Natural killer cell (primary cell): ENCODE data around the gene NFIA. TPM values are rescaled to one million over a fixed set of nuclear protein-coding genes. Genes with fewer than 3 reads are reported as not detected.

Experiments used
- ATAC-seq, 3 donors: fragments of 150-1000 bp in 2 of 3; fragments of 200-7000 bp in 1 of 3; cut with Tn5 transposase; 1 replicate in 1 of 3; 2 replicates in 2 of 3; pipeline ENCODE4 v1.10.0; 2021; ENCODE audit warnings: mild to moderate bottlenecking in 2 of 3, moderate library complexity in 2 of 3
- DNase-seq, 2 donors: peaks; one replicate each; pipeline versions ENCODE4 v3.0.0 to v3.0.0-alpha.2; 2013 to 2021; ENCODE audit warnings: mixed read lengths in 1 of 2
- H3K27ac ChIP-seq: one replicate; pipeline ENCODE4 v1.5.1; 2013; ENCODE audit warnings: mild to moderate bottlenecking, low read length
- H3K27me3 ChIP-seq: one replicate; pipeline ENCODE4 v1.6.1; 2013; ENCODE audit warnings: low read length; ENCODE audit not compliant: control insufficient read depth, insufficient read depth
- H3K36me3 ChIP-seq: one replicate; pipeline ENCODE4 v1.6.1; 2013; ENCODE audit warnings: low read length; ENCODE audit not compliant: control insufficient read depth, insufficient read depth
- H3K4me1 ChIP-seq: one replicate; pipeline ENCODE4 v1.6.1; 2013; ENCODE audit warnings: low read length; ENCODE audit not compliant: control insufficient read depth, insufficient read depth
- H3K4me3 ChIP-seq: one replicate; pipeline ENCODE4 v1.5.1; 2013; ENCODE audit warnings: low read length
- H3K9me3 ChIP-seq: one replicate; pipeline ENCODE4 v1.6.1; 2013; ENCODE audit warnings: low read length; ENCODE audit not compliant: control insufficient read depth, insufficient read depth
- H3K27ac Mint-ChIP-seq, 2 donors: one replicate each; pipeline ENCODE4 v1.8.0; 2022; ENCODE audit warnings: mild to moderate bottlenecking in 2 of 2, mixed read lengths in 2 of 2, moderate library complexity in 1 of 2
- H3K27me3 Mint-ChIP-seq, 2 donors: one replicate each; pipeline ENCODE4 v1.8.0; 2022; ENCODE audit warnings: low read depth in 2 of 2, mixed read lengths in 2 of 2
- H3K36me3 Mint-ChIP-seq: one replicate; pipeline ENCODE4 v1.8.0; 2022; ENCODE audit warnings: mixed read lengths
- H3K4me1 Mint-ChIP-seq, 2 donors: one replicate each; pipeline ENCODE4 v1.8.0; 2022; ENCODE audit warnings: mixed read lengths in 2 of 2
- H3K4me3 Mint-ChIP-seq: one replicate; pipeline ENCODE4 v1.8.0; 2022; ENCODE audit warnings: mild to moderate bottlenecking, moderate library complexity, mixed read lengths
- H3K9me3 Mint-ChIP-seq, 2 donors: one replicate each; pipeline ENCODE4 v1.8.0; 2022; ENCODE audit warnings: mixed read lengths in 2 of 2
- CTCF ChIP-seq: fragments of 200-600 bp; IDR thresholded peaks from one replicate; pipeline ENCODE4 v1.8.0; 2022; ENCODE audit warnings: antibody characterized with exemption
- WGBS: methylation state at CpG from one replicate; pipeline ENCODE4 v1.1.7; 2013; ENCODE audit warnings: missing lambda C conversion rate; ENCODE audit not compliant: insufficient coverage; 5-methylcytosine and 5-hydroxymethylcytosine counted together
- intact Hi-C: fragments of 100-400 bp; cut with micrococcal nuclease; formaldehyde crosslinking; loops from one replicate; pipeline ENCODE4 v1.14.2; 2022
- total RNA-seq, 4 donors: library from RNA; stranded (reverse); fragments of 120-200 nt in 1 of 4; gene quantifications; one replicate each; pipeline versions ENCODE4 v1.2.3 to v1.2.4, GENCODE V29; 2013 to 2022

Gene NFIA
- total RNA-seq, 3 donors from 2014 or later (not counting 1 experiment from before 2014, with no cell fraction given), result 3.5 to 6.5 (median 3.6) TPM

GRCh38 chr1:61399199-61399598 is 316.8 kb downstream of the NFIA start:
- Mint-ChIP-seq H3K27ac (no peak overlapping the region), H3K4me3 (no peak overlapping the region), H3K9me3 (no peaks in the 10 kb centered on the region), H3K4me1 (no peaks in the 10 kb centered on the region), H3K27me3 (peaks cover 2 to 17% of the 10 kb centered on the region in 2 donors), H3K36me3 (no peaks in the 10 kb centered on the region)
- intact Hi-C loops, result no loop called here
- H3K36me3 ChIP-seq, result no peaks in the 10 kb centered on the region
- H3K27me3 ChIP-seq, result no peaks in the 10 kb centered on the region
- TF ChIP-seq CTCF, result no peak
- DNase-seq, result no peak
- WGBS, result 96% methylated on average over 3 of the region's 3 CpGs
- no peaks in the 10 kb centered on the region for H3K4me1 ChIP-seq
- no peak overlapping the region for H3K4me3 ChIP-seq
- no peak for ATAC-seq
- no peaks in the 10 kb centered on the region for H3K9me3 ChIP-seq
- H3K27ac ChIP-seq, result no peak overlapping the region

- Histone ChIP-seq H3K27ac (no peak overlapping the region), H3K9me3 (no peaks in the 10 kb centered on the region), H3K36me3 (no peaks in the 10 kb centered on the region), H3K4me3 (no peak overlapping the region), H3K27me3 (no peaks in the 10 kb centered on the region), H3K4me1 (no peaks in the 10 kb centered on the region)
- no peaks in the 10 kb centered on the region for H3K36me3 Mint-ChIP-seq
- no peak overlapping the region for H3K4me3 Mint-ChIP-seq
- H3K9me3 Mint-ChIP-seq, result no peaks in the 10 kb centered on the region
- intact Hi-C loops, result no loop called here
- DNase-seq, result no peak
- no peaks in the 10 kb centered on the region for H3K4me1 Mint-ChIP-seq
- no peak for ATAC-seq
- peaks cover 4 to 20% of the 10 kb centered on the region in 2 donors for H3K27me3 Mint-ChIP-seq
- WGBS, result 90% methylated on average over 4 of the region's 5 CpGs
- TF ChIP-seq CTCF, result no peak
- no peak overlapping the region for H3K27ac Mint-ChIP-seq
Observed at GRCh38 chr1:61400131-61400770, 317.9 kb downstream of the NFIA start.

GRCh38 chr1:61400997-61401396 is 318.6 kb downstream of the NFIA start:
- no peaks in the 10 kb centered on the region for H3K4me1 Mint-ChIP-seq
- intact Hi-C loops, result no loop called here
- ATAC-seq (no peak), DNase-seq (no peak)
- Histone ChIP-seq H3K4me3 (no peak overlapping the region), H3K27ac (no peak overlapping the region), H3K27me3 (no peaks in the 10 kb centered on the region), H3K36me3 (no peaks in the 10 kb centered on the region), H3K4me1 (no peaks in the 10 kb centered on the region), H3K9me3 (no peaks in the 10 kb centered on the region)
- H3K4me3 Mint-ChIP-seq, result no peak overlapping the region
- H3K27me3 Mint-ChIP-seq, result peaks cover 4 to 20% of the 10 kb centered on the region in 2 donors
- no peaks in the 10 kb centered on the region for H3K36me3 Mint-ChIP-seq
- no peak overlapping the region for H3K27ac Mint-ChIP-seq
- no peak for TF ChIP-seq CTCF
- WGBS, result 98% methylated on average over 3 of the region's 3 CpGs
- H3K9me3 Mint-ChIP-seq, result no peaks in the 10 kb centered on the region
